ENCODE measurements around the gene SVEP1.

DNA sequence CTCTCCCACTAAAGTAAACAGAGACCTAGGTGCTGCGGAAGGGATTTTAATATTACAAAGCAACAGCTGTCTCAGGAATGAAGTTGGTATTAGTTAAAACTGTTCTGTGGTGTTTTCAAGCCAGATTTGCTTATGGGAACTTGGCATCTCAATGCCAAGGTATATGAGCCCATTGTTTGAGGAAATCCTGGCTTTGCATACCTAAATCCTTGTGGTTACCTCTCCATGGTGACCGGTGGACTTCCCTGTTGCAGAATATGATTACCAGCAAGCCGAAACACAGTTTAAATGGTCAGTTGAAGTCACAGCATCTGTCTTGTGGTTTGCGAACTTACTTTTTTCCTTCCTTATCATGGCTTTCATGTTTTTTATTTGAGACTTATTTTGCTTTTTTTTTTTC, 179.6 kb downstream of the SVEP1 start:
- TF ChIP-seq, protein P1, sequence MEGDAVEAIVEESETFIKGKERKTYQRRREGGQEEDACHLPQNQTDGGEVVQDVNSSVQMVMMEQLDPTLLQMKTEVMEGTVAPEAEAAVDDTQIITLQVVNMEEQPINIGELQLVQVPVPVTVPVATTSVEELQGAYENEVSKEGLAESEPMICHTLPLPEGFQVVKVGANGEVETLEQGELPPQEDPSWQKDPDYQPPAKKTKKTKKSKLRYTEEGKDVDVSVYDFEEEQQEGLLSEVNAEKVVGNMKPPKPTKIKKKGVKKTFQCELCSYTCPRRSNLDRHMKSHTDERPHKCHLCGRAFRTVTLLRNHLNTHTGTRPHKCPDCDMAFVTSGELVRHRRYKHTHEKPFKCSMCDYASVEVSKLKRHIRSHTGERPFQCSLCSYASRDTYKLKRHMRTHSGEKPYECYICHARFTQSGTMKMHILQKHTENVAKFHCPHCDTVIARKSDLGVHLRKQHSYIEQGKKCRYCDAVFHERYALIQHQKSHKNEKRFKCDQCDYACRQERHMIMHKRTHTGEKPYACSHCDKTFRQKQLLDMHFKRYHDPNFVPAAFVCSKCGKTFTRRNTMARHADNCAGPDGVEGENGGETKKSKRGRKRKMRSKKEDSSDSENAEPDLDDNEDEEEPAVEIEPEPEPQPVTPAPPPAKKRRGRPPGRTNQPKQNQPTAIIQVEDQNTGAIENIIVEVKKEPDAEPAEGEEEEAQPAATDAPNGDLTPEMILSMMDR (IDR thresholded peaks at IDR 0.05; ENCODE audit: low read length): no peak
- no peak for TF ChIP-seq EZH2 (IDR thresholded peaks at IDR 0.05; ENCODE audit: borderline replicate concordance, low read length)

Data from OCI-LY1 (cell line).